HepG2 (cell line): Measurements from ENCODE around the gene DCC. TPM values are rescaled to one million over a fixed set of nuclear protein-coding genes. Genes with fewer than 3 reads are reported as not detected.

Experiments used
- ATAC-seq: fragments of 200-7000 bp; cut with Tn5 transposase; 3 replicates; pipeline ENCODE4 v1.9.1; 2020; ENCODE audit warnings: mild to moderate bottlenecking, moderate library complexity
- BruUV-seq: library from RNA; stranded (reverse); fragments of 400-500 nt; replicated peaks from 2 replicates; lab custom pipeline; 2021; lab: Mats Ljungman, UMichigan
- CTCF ChIA-PET: fragments of 300-600 bp; formaldehyde crosslinking; extraction: SDS; loops from one replicate; lab custom pipeline; 2021; ENCODE audit warnings: low total read pairs, inconsistent platforms, low intra/inter-chr PET ratio; lab: Yijun Ruan, JAX
- POLR2A ChIA-PET: fragments of 350-600 bp; sonication (Branson Sonifier 250); formaldehyde crosslinking; loops from one replicate; lab custom pipeline; 2020; ENCODE audit warnings: antibody characterized with exemption, inconsistent platforms; lab: Yijun Ruan, JAX
- DNase-seq: peaks from one replicate; pipeline ENCODE4 v3.0.0-alpha.2; 2015; ENCODE audit warnings: low spot score
- FAIRE-seq: peaks from 3 replicates; lab custom pipeline; 2011; peaks lifted over from hg19 to GRCh38; lab: Jason Lieb, UNC
- H2AFZ ChIP-seq: one replicate; pipeline ENCODE4 v1.6.1; 2011; ENCODE audit warnings: low read length, inconsistent platforms
- H3K27ac ChIP-seq: fragments of 300-600 bp; 3 replicates; pipeline ENCODE4 v1.8.0; 2011; ENCODE audit warnings: mixed run types, mild to moderate bottlenecking, mixed read lengths, low read length, inconsistent platforms; ENCODE audit not compliant: insufficient read depth; ENCODE audit errors: extremely low read length
- H3K27me3 ChIP-seq, 2 experiments: fragments of 200-600 bp in 1 of 2; 2 replicates in 1 of 2; 3 replicates in 1 of 2; pipeline versions ENCODE4 v1.6.0 to v1.8.0; 2011; ENCODE audit warnings: low read length in 2 of 2, mild to moderate bottlenecking in 2 of 2, moderate library complexity in 2 of 2, inconsistent platforms in 1 of 2; ENCODE audit not compliant: insufficient read depth in 2 of 2, control insufficient read depth in 1 of 2
- H3K36me3 ChIP-seq, 2 experiments: fragments of 200-600 bp in 1 of 2; replicated peaks in 1 of 2; 2 replicates in 1 of 2; 3 replicates in 1 of 2; pipeline versions ENCODE4 v1.5.1 to v1.8.0; 2011; ENCODE audit warnings: low read length in 2 of 2, inconsistent platforms in 1 of 2; ENCODE audit not compliant: insufficient read depth in 2 of 2, control insufficient read depth in 1 of 2
- H3K4me1 ChIP-seq: 2 replicates; pipeline ENCODE4 v1.5.1; 2012; ENCODE audit warnings: low read length, inconsistent platforms; ENCODE audit not compliant: insufficient read depth
- H3K4me2 ChIP-seq: 2 replicates; pipeline ENCODE4 v1.6.0; 2011; ENCODE audit warnings: low read depth, low read length, inconsistent platforms
- H3K4me3 ChIP-seq, 3 experiments: fragments of 200-600 bp in 1 of 3; sonication (generic), shearing (Covaris generic) in 1 of 3; replicated peaks in 1 of 3; 2 replicates each; pipeline ENCODE4 v1.5.1; 2011 to 2016; ENCODE audit warnings: low read length in 3 of 3, inconsistent platforms in 2 of 3, low read depth in 2 of 3, mild to moderate bottlenecking in 2 of 3, control low read depth in 1 of 3, mixed read lengths in 1 of 3; ENCODE audit not compliant: insufficient read depth in 1 of 3
- H3K79me2 ChIP-seq: one replicate; pipeline ENCODE4 v1.6.1; 2011; ENCODE audit warnings: low read length, inconsistent platforms; ENCODE audit not compliant: insufficient read depth
- H3K9ac ChIP-seq: 2 replicates; pipeline ENCODE4 v1.6.0; 2011; ENCODE audit warnings: mild to moderate bottlenecking, low read depth, low read length, inconsistent platforms; ENCODE audit not compliant: insufficient read depth
- H3K9me3 ChIP-seq: 2 replicates; pipeline ENCODE4 v1.5.1; 2012; ENCODE audit warnings: mild to moderate bottlenecking, low read length
- H4K20me1 ChIP-seq: 2 replicates; pipeline ENCODE4 v1.6.0; 2011; ENCODE audit warnings: inconsistent platforms, mild to moderate bottlenecking, low read length, moderate library complexity; ENCODE audit not compliant: insufficient read depth
- ATM ChIP-seq: fragments of 450-650 bp; IDR thresholded peaks from 2 replicates; pipeline ENCODE4 v1.7.1; 2017; ENCODE audit warnings: mild to moderate bottlenecking, borderline replicate concordance
- ELF4 ChIP-seq: sonication (generic); formaldehyde crosslinking; IDR thresholded peaks from 2 replicates; pipeline ENCODE4 v1.5.0; 2020; ENCODE audit warnings: missing genetic modification reagents, mild to moderate bottlenecking, moderate library complexity, borderline replicate concordance
- HMG20A ChIP-seq: IDR thresholded peaks from 2 replicates; pipeline ENCODE4 v1.6.1; 2016; ENCODE audit warnings: borderline replicate concordance
- HOXA7 ChIP-seq: sonication (generic); formaldehyde crosslinking; IDR thresholded peaks from 2 replicates; pipeline ENCODE4 v1.8.1; 2022; ENCODE audit warnings: mild to moderate bottlenecking, missing genetic modification reagents, moderate library complexity
- MAFF ChIP-seq: IDR thresholded peaks from 2 replicates; pipeline ENCODE4 v1.6.1; 2011; ENCODE audit warnings: low read depth, low read length, improper control_type of control experiment
- MAFK ChIP-seq, 2 experiments: IDR thresholded peaks in 1 of 2; conservative IDR thresholded peaks in 1 of 2; 2 replicates each; pipeline ENCODE4 v1.6.1; 2011; ENCODE audit warnings: improper control_type of control experiment in 2 of 2, low read length in 2 of 2
- PAWR ChIP-seq: sonication (generic); formaldehyde crosslinking; IDR thresholded peaks from 2 replicates; pipeline ENCODE4 v1.4.0; 2020; ENCODE audit warnings: missing genetic modification reagents, mild to moderate bottlenecking, borderline replicate concordance
- PHF21A ChIP-seq: sonication (generic); formaldehyde crosslinking; IDR thresholded peaks from 2 replicates; pipeline ENCODE4 v1.5.0; 2020; ENCODE audit warnings: mild to moderate bottlenecking, missing genetic modification reagents
- PHF8 ChIP-seq: sonication (generic); formaldehyde crosslinking; IDR thresholded peaks from 2 replicates; pipeline ENCODE4 v1.5.0; 2020; ENCODE audit warnings: missing genetic modification reagents
- SNAI1 ChIP-seq: sonication (generic); formaldehyde crosslinking; IDR thresholded peaks from 2 replicates; pipeline ENCODE4 v1.5.0; 2020; ENCODE audit warnings: mild to moderate bottlenecking, missing genetic modification reagents, borderline replicate concordance
- ZMYM4 ChIP-seq: sonication (generic); formaldehyde crosslinking; IDR thresholded peaks from 2 replicates; pipeline ENCODE4 v1.8.1; 2023; ENCODE audit warnings: mild to moderate bottlenecking, missing genetic modification reagents
- ZNF180 ChIP-seq: sonication (generic); formaldehyde crosslinking; IDR thresholded peaks from 2 replicates; pipeline ENCODE4 v1.4.0; 2020; ENCODE audit warnings: low read depth, missing genetic modification reagents, borderline replicate concordance
- ZNF282 ChIP-seq: fragments of 450-650 bp; IDR thresholded peaks from 2 replicates; pipeline ENCODE4 v1.6.1; 2018; ENCODE audit not compliant: partially characterized antibody
- ZNF644 ChIP-seq: IDR thresholded peaks from 2 replicates; pipeline ENCODE4 v1.6.1; 2016; ENCODE audit warnings: low read depth
- WGBS: methylation state at CpG from one replicate; pipeline ENCODE4 v1.1.6; 2017; ENCODE audit warnings: low lambda C conversion rate; 5-methylcytosine and 5-hydroxymethylcytosine counted together
- in situ Hi-C: cut with HindIII; loops from 2 replicates; pipeline ENCODE4 v1.10.0; 2017; ENCODE audit warnings: low pct_unique_long_range_greater_than_20kb; ENCODE audit not compliant: extremely low pct_ligation_motif_present
- intact Hi-C: fragments of 100-400 bp; cut with micrococcal nuclease; formaldehyde crosslinking; loops from one replicate; pipeline ENCODE4 v1.10.0; 2022; ENCODE audit not compliant: unreplicated experiment
- polyA plus RNA-seq, 8 experiments: library from polyadenylated mRNA; depleted of rRNA in 3 of 8; stranded (reverse) in 7 of 8; unstranded in 1 of 8; fragments of >200 nt; fragmentation: Illumina TruSeq in 4 of 8; extraction: Trizol in 4 of 8; gene quantifications; 2 replicates each; pipeline versions ENCODE4 v1.2.1 to v1.2.3, GENCODE V29; 2011 to 2016; ENCODE audit warnings: low read depth in 4 of 8, missing spikeins in 1 of 8, mixed read lengths in 1 of 8; ENCODE audit not compliant: insufficient read depth in 1 of 8
- total RNA-seq, 5 experiments: library from RNA; depleted of rRNA; stranded (reverse); fragments of >200 nt; fragmentation: Illumina TruSeq; extraction: Trizol; gene quantifications; 2 replicates each; pipeline ENCODE4 v1.2.3, GENCODE V29; 2016; ENCODE audit warnings: low read depth in 1 of 5
- TF ChIP-seq, protein P1 (sequence below), 2 experiments: sonication (generic) in 1 of 2; formaldehyde crosslinking in 1 of 2; IDR thresholded peaks; 2 replicates each; pipeline versions ENCODE4 v1.4.0 to v1.6.1; 2016 to 2020; ENCODE audit warnings: borderline replicate concordance in 1 of 2, low read depth in 1 of 2, mild to moderate bottlenecking in 1 of 2, missing genetic modification reagents in 1 of 2

The DCC gene
- total and polyA plus RNA-seq, 2 of the 13 experiments (the other 11 are each of a cell fraction or from before 2014, with no cell fraction given), result not detected

DNA sequence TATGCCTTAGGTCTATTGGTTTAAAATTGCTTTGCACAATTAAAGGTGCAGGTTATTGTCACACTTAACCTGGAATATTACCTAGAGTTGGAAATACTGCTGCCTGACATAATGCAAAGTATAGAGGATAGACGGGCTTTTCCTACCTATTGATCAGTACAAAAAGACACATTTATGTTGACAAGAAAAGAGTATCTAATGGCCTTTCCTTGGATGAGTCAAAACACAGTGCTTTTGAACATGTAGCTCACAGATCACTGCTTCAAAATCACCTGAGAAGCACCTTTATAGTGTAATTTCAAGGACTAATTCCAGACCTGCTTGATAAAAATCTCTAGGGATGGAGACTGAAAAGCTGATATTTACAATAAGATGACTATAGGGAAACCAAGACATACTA, 262.8 kb downstream of the DCC start (continued):
- TF ChIP-seq ZNF644, result no peak
- no peak for TF ChIP-seq SNAI1 (CRISPR knock-in tag)
- TF ChIP-seq ZNF282, result no peak
- no peak for TF ChIP-seq ZMYM4

DNA sequence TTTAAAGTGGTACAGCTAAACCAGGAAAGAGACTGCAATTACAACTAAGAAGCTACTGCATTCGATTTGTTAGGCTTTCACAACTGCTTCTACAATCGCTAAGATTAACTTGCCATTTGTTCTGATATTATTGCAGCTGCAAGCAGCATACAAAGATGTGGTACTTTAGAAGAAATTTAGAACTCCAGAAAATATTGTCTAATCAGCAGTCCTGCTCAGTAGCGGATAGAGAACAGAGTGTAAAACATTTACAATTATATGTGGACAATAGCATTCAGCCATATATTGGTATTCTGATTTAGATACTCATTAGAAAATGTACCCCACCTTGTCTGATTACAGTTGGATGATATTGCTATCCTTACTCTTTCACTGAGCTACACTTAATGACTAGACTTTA, 265.3 kb downstream of the DCC start:
- CTCF ChIA-PET, result no interaction called here
- Histone ChIP-seq H3K9ac (no peak overlapping the region), H3K4me1 (no peaks in the 10 kb centered on the region), H3K4me2 (no peak overlapping the region), H4K20me1 (no peaks in the 10 kb centered on the region), H2AFZ (no peak overlapping the region), H3K4me3 (no peak overlapping the region), H3K27ac (no peak overlapping the region), H3K36me3 (no peaks in the 10 kb centered on the region), H3K79me2 (no peaks in the 10 kb centered on the region), H3K27me3 (no peaks in the 10 kb centered on the region), H3K9me3 (no peaks in the 10 kb centered on the region)
- in situ Hi-C loops, result no loop called here
- POLR2A ChIA-PET, result no interaction called here
- intact Hi-C loops, result no loop called here
- TF ChIP-seq MAFF (peak; percentile 72), MAFK (conservative IDR thresholded peaks at IDR 0.05 in 1 of 2, IDR thresholded peaks at IDR 0.05 in 1 of 2; ENCODE audit: low read length in 2 of 2) (peak; percentile 64 to 79), ZNF180 (CRISPR knock-in tag) (no peak)
- FAIRE-seq (no peak), ATAC-seq (no peak), DNase-seq (no peak)
- WGBS, result 12% methylated on average over 3 of the region's 3 CpGs
- BruUV-seq, result no TSS peak

GRCh38 chr18:52607985-52608384, 268.0 kb downstream of the DCC start:
- Histone ChIP-seq H2AFZ (no peak overlapping the region), H3K36me3 (no peaks in the 10 kb centered on the region), H3K9me3 (no peaks in the 10 kb centered on the region), H3K27ac (no peak overlapping the region), H3K4me3 (no peak overlapping the region), H4K20me1 (no peaks in the 10 kb centered on the region), H3K27me3 (no peaks in the 10 kb centered on the region), H3K9ac (no peak overlapping the region), H3K4me1 (no peaks in the 10 kb centered on the region), H3K4me2 (no peak overlapping the region), H3K79me2 (no peaks in the 10 kb centered on the region)
- intact Hi-C loops (no loop called here), in situ Hi-C loops (no loop called here)
- no peak for FAIRE-seq
- no TSS peak for BruUV-seq
- WGBS, result 0% methylated on average over 2 of the region's 2 CpGs
- ATAC-seq, result no peak
- no peak for DNase-seq
- CTCF ChIA-PET, result no interaction called here
- POLR2A ChIA-PET, result no interaction called here
- TF ChIP-seq PHF8 (CRISPR knock-in tag), result no peak
- TF ChIP-seq PHF21A (CRISPR knock-in tag), result no peak
- TF ChIP-seq HOXA7 (CRISPR knock-in tag), result no peak
- TF ChIP-seq, protein P1, sequence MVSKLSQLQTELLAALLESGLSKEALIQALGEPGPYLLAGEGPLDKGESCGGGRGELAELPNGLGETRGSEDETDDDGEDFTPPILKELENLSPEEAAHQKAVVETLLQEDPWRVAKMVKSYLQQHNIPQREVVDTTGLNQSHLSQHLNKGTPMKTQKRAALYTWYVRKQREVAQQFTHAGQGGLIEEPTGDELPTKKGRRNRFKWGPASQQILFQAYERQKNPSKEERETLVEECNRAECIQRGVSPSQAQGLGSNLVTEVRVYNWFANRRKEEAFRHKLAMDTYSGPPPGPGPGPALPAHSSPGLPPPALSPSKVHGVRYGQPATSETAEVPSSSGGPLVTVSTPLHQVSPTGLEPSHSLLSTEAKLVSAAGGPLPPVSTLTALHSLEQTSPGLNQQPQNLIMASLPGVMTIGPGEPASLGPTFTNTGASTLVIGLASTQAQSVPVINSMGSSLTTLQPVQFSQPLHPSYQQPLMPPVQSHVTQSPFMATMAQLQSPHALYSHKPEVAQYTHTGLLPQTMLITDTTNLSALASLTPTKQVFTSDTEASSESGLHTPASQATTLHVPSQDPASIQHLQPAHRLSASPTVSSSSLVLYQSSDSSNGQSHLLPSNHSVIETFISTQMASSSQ (IDR thresholded peaks at IDR 0.05; ENCODE audit: low read depth), result no peak
- TF ChIP-seq, protein P1 (CRISPR knock-in tag; IDR thresholded peaks at IDR 0.05; ENCODE audit: borderline replicate concordance), result no peak
- TF ChIP-seq ELF4 (CRISPR knock-in tag), result no peak
- no peak for TF ChIP-seq HMG20A (CRISPR knock-in tag)
- TF ChIP-seq PAWR (CRISPR knock-in tag), result no peak
- no peak for TF ChIP-seq ATM
